Esophagus (tissue), 2 donors: ENCODE results near the gene MAPKAPK2. TPM values are rescaled to one million over a fixed set of nuclear protein-coding genes. Genes with fewer than 3 reads are reported as not detected.

Source experiments
- H3K27ac ChIP-seq, 2 donors: one replicate each; pipeline ENCODE4 v1.5.1; 2013; ENCODE audit warnings: low read depth in 2 of 2, mild to moderate bottlenecking in 2 of 2, inconsistent platforms in 1 of 2, low read length in 1 of 2, moderate library complexity in 1 of 2
- H3K27me3 ChIP-seq, 2 donors: one replicate each; pipeline ENCODE4 v1.6.1; 2013; ENCODE audit warnings: low read length in 2 of 2, control low read depth in 1 of 2, mild to moderate bottlenecking in 1 of 2; ENCODE audit not compliant: insufficient read depth in 2 of 2, control insufficient read depth in 1 of 2
- H3K36me3 ChIP-seq, 2 donors: one replicate each; pipeline ENCODE4 v1.6.1; 2013; ENCODE audit warnings: low read length in 1 of 2; ENCODE audit not compliant: control insufficient read depth in 2 of 2, insufficient read depth in 2 of 2
- H3K4me1 ChIP-seq, 2 donors: one replicate each; pipeline ENCODE4 v1.6.1; 2013; ENCODE audit warnings: low read length in 1 of 2; ENCODE audit not compliant: control insufficient read depth in 2 of 2, insufficient read depth in 2 of 2
- H3K4me3 ChIP-seq, 2 donors: one replicate each; pipeline ENCODE4 v1.5.1; 2013; ENCODE audit warnings: low read length in 2 of 2, mild to moderate bottlenecking in 2 of 2, low read depth in 1 of 2, moderate library complexity in 1 of 2
- H3K9me3 ChIP-seq, 2 donors: one replicate each; pipeline ENCODE4 v1.6.1; 2013; ENCODE audit warnings: mild to moderate bottlenecking in 2 of 2, low read depth in 1 of 2, low read length in 1 of 2, moderate library complexity in 1 of 2; ENCODE audit not compliant: control insufficient read depth in 2 of 2, insufficient read depth in 1 of 2
- WGBS, 2 donors: extraction: QIAGEN DNeasy Blood & Tissue Kit; methylation state at CpG; one replicate each; pipeline ENCODE4 v1.1.7; 2013; 5-methylcytosine and 5-hydroxymethylcytosine counted together
- polyA plus RNA-seq, 2 donors: library from polyadenylated mRNA; stranded (reverse); fragments of 200-250 nt; gene quantifications; one replicate each; pipeline ENCODE4 v1.2.3, GENCODE V29; 2013
- donor health status: healthy with polysubstance abuse.
- donor health status: Bipolar disorder and iron deficiency.

MAPKAPK2 gene
- polyA plus RNA-seq, 2 donors, result 28.0 to 35.1 TPM

- no peak overlapping the region for H3K4me3 ChIP-seq
- WGBS, 2 donors, result 86 to 87% methylated on average over 11 of the region's 11 CpGs
- H3K4me1 ChIP-seq, result no peaks in the 10 kb centered on the region
- H3K36me3 ChIP-seq, result peaks cover 13 to 46% of the 10 kb centered on the region in 2 donors
- H3K9me3 ChIP-seq, result no peaks in the 10 kb centered on the region
- no peak overlapping the region for H3K27ac ChIP-seq
- no peaks in the 10 kb centered on the region for H3K27me3 ChIP-seq
Observed at GRCh38 chr1:206732992-206733391, 48.3 kb downstream of the MAPKAPK2 start.

GRCh38 chr1:206734499-206735142, 49.9 kb downstream of the MAPKAPK2 start:
- Histone ChIP-seq H3K9me3 (no peaks in the 10 kb centered on the region), H3K27me3 (no peaks in the 10 kb centered on the region), H3K36me3 (peaks cover 10 to 36% of the 10 kb centered on the region in 2 donors), H3K4me1 (peaks cover 0 to 3% of the 10 kb centered on the region in 2 donors), H3K27ac (no peak overlapping the region), H3K4me3 (no peak overlapping the region)
- whole genome bisulfite sequencing, 2 donors, result 70 to 76% methylated on average over 9 of the region's 9 CpGs

GRCh38 chr1:206735553-206736031, 50.9 kb downstream of the MAPKAPK2 start:
- no peak overlapping the region for H3K4me3 ChIP-seq
- peaks cover 0 to 3% of the 10 kb centered on the region in 2 donors for H3K4me1 ChIP-seq
- H3K36me3 ChIP-seq, result peaks cover 8 to 30% of the 10 kb centered on the region in 2 donors
- no peak overlapping the region for H3K27ac ChIP-seq
- no peaks in the 10 kb centered on the region for H3K9me3 ChIP-seq
- 69 to 74% methylated on average over 5 of the region's 5 CpGs for WGBS, 2 donors
- H3K27me3 ChIP-seq, result no peaks in the 10 kb centered on the region

- Histone ChIP-seq H3K4me1 (peaks cover 0 to 3% of the 10 kb centered on the region in 2 donors), H3K36me3 (peaks cover 4 to 15% of the 10 kb centered on the region in 2 donors), H3K27ac (peak overlapping the region in 1 of 2 donors; percentile 2), H3K4me3 (no peak overlapping the region), H3K27me3 (no peaks in the 10 kb centered on the region), H3K9me3 (no peaks in the 10 kb centered on the region)
- WGBS, 2 donors, result 78 to 84% methylated on average over 14 of the region's 14 CpGs
Observed at GRCh38 chr1:206736878-206737728, 52.4 kb downstream of the MAPKAPK2 start.

GRCh38 chr1:206737729-206738201, 53.1 kb downstream of the MAPKAPK2 start:
- Histone ChIP-seq H3K27me3 (no peaks in the 10 kb centered on the region), H3K4me3 (no peak overlapping the region), H3K27ac (peak overlapping the region in 1 of 2 donors; percentile 2), H3K4me1 (peaks cover 0 to 3% of the 10 kb centered on the region in 2 donors), H3K36me3 (peaks cover 4 to 8% of the 10 kb centered on the region in 2 donors), H3K9me3 (no peaks in the 10 kb centered on the region)
- WGBS, 2 donors, result 47 to 51% methylated on average over 3 of the region's 3 CpGs

- H3K27ac ChIP-seq, result no peak overlapping the region
- H3K4me1 ChIP-seq, result peaks cover 0 to 3% of the 10 kb centered on the region in 2 donors
- no peaks in the 10 kb centered on the region for H3K27me3 ChIP-seq
- 61 to 68% methylated on average over 3 of the region's 3 CpGs for WGBS, 2 donors
- H3K9me3 ChIP-seq, result no peaks in the 10 kb centered on the region
- H3K36me3 ChIP-seq, result peaks cover 2 to 4% of the 10 kb centered on the region in 2 donors
- no peak overlapping the region for H3K4me3 ChIP-seq
Observed at GRCh38 chr1:206738370-206739366, 54.0 kb downstream of the MAPKAPK2 start.

- peak overlapping the region in 1 of 2 donors; percentile 16 for H3K27ac ChIP-seq
- peaks cover 0 to 4% of the 10 kb centered on the region in 2 donors for H3K36me3 ChIP-seq
- H3K27me3 ChIP-seq, result no peaks in the 10 kb centered on the region
- H3K4me1 ChIP-seq, result peaks cover 0 to 3% of the 10 kb centered on the region in 2 donors
- WGBS, 2 donors, result 38 to 40% methylated on average over 5 of the region's 5 CpGs
- no peak overlapping the region for H3K4me3 ChIP-seq
- no peaks in the 10 kb centered on the region for H3K9me3 ChIP-seq
Observed at GRCh38 chr1:206739411-206740076, 54.8 kb downstream of the MAPKAPK2 start.

GRCh38 chr1:206741142-206741701, 56.5 kb downstream of the MAPKAPK2 start:
- H3K27me3 ChIP-seq, result no peaks in the 10 kb centered on the region
- 88 to 94% methylated on average over 6 of the region's 6 CpGs for WGBS, 2 donors

More at GRCh38 chr1:206741142-206741701, 56.5 kb downstream of the MAPKAPK2 start:
- no peak overlapping the region for H3K27ac ChIP-seq
- no peaks in the 10 kb centered on the region for H3K9me3 ChIP-seq
- no peak overlapping the region for H3K4me3 ChIP-seq
- H3K4me1 ChIP-seq, result peaks cover 0 to 3% of the 10 kb centered on the region in 2 donors
- no peaks in the 10 kb centered on the region for H3K36me3 ChIP-seq
